ENCODE results near the gene COQ8A.
A peak's percentile ranks its signal among the peaks of the same experiment; 100 is the strongest.

Gene COQ8A

GRCh38 chr1:226974544-226975258 lies 34.6 kb downstream of the COQ8A start:
- DNase-seq, result peak; percentile 49

GRCh38 chr1:226975259-226976250 lies 35.5 kb downstream of the COQ8A start:
- no peak for DNase-seq

- DNase-seq, result no peak
Measured at GRCh38 chr1:226976276-226976977, 36.3 kb downstream of the COQ8A start.

- no peak for DNase-seq
Measured at GRCh38 chr1:226976978-226977642, 37.0 kb downstream of the COQ8A start.

- DNase-seq, result peak; percentile 59
Measured at GRCh38 chr1:226977643-226978431, 37.7 kb downstream of the COQ8A start.

GRCh38 chr1:226978432-226979114 lies 38.5 kb downstream of the COQ8A start:
- DNase-seq, result peak; percentile 53

- DNase-seq, result peak; percentile 49
Measured at GRCh38 chr1:226979115-226979516, 39.0 kb downstream of the COQ8A start.

DNA sequence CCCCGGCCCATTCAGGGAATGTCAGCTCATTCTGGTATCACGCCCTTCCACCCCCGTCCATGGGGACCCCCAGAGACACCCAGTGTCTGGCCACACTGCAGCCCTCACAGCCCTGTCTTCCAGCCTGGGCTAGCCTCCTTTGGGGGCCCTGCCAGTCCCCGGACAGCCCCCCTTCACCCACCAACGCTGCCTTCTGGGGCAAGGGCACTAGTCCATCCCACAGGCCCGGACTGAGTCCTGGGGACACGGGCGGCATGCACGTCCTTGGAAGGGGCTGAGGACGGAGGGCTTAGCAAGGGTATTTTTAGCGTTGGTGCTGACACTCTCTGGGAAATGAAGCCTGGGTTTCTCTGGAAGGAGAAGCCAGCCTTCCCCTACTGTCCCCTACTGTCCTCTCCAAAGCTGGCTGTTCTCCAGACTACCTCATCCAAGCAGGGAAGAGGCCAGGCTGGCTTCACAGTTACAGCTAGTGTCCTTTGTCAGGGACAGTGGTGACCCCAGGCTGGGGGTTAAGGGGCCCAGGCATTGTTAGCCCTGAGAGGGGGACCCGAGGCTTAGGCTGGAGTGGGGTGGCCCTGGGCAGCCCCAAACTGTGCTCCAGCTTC lies 39.5 kb downstream of the COQ8A start:
- DNase-seq, result peak; percentile 54

DNA sequence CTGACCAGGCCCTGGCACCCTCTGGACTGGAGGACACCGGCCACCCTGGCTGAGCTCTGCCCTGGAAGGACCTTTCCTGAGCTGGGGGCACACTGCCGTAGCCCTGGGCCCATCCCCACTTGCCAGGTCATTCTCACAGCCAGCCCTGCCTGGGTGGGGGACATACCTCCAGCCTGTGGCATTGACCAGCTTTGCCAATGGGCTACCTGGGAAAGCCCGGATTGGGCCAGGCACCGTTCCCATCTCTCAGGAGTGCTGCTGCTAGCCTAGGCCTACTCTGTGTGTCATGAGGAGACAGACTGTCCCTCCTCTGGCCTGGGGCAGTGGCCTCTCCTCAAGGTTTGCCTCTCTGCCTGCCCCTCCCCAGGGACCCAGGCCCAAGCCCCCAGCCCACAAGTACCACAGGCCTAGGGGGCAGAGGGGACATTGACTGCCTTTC lies 40.0 kb downstream of the COQ8A start:
- peak; percentile 59 for DNase-seq

GRCh38 chr1:226980565-226981385 lies 40.7 kb downstream of the COQ8A start:
- peak; percentile 56 for DNase-seq

DNA sequence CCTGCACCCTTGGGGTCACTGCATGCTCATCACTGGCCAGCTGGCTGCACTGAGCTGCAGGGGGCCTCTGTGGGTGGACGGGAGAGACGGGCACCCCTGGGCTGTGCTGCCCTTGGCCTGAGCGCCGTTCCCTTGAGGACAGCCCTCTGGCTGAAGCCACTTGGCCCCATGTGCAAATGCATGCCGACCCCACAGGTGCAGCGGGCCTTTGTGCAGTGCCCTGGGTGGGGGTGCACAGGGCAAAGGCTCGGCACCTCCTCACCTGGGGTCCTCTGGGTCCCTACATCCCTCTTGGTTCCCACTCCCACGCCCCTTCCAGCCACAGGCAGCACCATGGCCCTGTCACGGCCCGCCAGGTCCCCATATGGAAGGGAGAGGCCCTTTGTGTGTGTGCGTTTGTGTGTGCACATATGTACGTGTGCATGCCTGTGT lies 41.3 kb downstream of the COQ8A start:
- DNase-seq, result peak; percentile 53

DNA sequence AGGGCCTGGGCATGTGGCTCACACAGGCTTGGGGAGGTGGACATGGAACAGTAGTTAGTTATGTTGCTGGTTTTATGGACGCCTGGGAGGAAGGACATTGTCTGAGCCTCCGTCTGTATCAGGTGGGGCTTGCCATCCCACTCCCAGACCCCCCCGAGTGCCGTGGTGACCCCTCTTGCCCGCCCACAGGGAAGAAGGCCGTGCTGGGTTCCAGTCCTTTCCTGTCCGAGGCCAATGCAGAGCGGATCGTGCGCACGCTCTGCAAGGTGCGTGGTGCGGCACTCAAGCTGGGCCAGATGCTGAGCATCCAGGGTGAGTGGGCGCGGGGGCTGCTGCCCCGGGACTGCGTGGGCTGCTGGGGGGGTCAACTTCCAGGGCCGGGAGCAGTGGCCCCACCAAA lies 41.7 kb downstream of the COQ8A start:
- DNase-seq, result no peak

DNA sequence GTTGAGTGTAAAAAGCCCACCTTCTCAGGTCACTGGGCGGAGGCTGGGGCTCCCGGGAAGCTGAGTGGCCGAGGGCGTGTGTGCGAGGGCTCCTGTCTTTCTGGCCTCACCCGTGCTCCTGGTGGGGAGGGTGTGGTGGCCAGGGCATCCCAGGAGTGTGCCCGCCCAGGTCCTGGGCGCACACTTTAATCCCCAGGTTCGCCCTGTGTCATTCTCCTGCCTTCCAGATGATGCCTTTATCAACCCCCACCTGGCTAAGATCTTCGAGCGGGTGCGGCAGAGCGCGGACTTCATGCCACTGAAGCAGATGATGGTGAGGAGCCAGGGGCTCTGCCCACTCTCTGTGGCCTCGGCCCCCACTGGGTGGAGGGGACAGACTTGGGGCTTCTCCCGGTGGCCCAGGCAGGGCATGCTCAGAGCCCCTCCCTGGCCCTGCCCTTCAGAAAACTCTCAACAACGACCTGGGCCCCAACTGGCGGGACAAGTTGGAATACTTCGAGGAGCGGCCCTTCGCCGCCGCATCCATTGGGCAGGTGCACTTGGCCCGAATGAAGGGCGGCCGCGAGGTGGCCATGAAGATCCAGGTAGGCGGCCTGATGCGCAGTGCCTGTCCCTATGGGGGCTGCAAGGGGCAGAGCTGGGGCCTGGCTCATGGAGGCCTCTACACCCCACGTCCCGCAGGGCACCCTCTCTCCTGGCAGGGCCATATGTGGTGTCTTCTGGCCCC lies 42.5 kb downstream of the COQ8A start:
- peak; percentile 61 for DNase-seq

DNA sequence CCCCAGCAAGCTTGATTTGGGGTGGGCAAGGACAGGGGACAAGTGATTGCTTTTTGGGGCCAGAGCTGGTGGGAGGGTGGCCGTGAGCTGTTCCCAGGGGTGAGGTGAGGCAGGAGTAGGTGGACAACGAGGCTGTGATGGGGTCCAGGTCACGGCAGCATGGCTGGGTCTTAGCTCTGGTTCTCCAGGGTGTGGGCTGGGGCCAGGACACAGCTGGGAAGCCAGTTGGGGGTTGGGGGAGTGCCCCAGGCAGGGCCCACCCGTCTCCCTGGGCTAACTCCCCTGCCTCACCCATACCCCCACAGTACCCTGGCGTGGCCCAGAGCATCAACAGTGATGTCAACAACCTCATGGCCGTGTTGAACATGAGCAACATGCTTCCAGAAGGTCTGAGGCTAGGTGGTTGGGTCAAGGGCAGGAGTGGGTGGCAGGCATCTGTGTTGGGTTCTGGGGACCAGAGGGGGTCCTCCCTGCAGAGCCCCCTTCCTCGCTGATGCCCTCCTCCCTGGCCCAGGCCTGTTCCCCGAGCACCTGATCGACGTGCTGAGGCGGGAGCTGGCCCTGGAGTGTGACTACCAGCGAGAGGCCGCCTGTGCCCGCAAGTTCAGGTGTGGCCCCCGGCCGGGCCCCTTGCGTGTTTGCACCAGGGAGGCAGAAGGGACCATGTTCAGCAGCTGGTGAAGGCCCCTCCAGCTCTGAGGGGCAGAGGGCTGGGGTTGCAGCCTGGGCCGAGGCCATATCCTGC lies 43.3 kb downstream of the COQ8A start:
- DNase-seq, result peak; percentile 60

GRCh38 chr1:226983992-226984364 lies 43.9 kb downstream of the COQ8A start:
- DNase-seq, result peak; percentile 61

GRCh38 chr1:226984521-226985238 lies 44.6 kb downstream of the COQ8A start:
- DNase-seq, result peak; percentile 57

- DNase-seq, result peak; percentile 49
Measured at GRCh38 chr1:226985239-226985838, 45.2 kb downstream of the COQ8A start.

Measured in activated effector memory CD4-positive, alpha-beta T cell treated with anti-CD3 and anti-CD28 coated beads, Interleukin-2, amount 50 U/mL, for 16 hours (primary cell).